H1 (cell line): ENCODE data around the gene CCDC73. TPM values are rescaled to one million over a fixed set of nuclear protein-coding genes. Genes with fewer than 3 reads are reported as not detected.

Source experiments
- CREB1 ChIP-seq: IDR thresholded peaks from 2 replicates; pipeline ENCODE4 v1.6.1; 2012; ENCODE audit warnings: inconsistent platforms
- TAF1 ChIP-seq: IDR thresholded peaks from 2 replicates; pipeline ENCODE4 v1.6.1; 2011; ENCODE audit warnings: mild to moderate bottlenecking, low read depth, low read length
- polyA plus RNA-seq, 7 experiments: library from polyadenylated mRNA; depleted of rRNA in 3 of 7; stranded (reverse) in 5 of 7; unstranded in 2 of 7; fragments of >200 nt in 5 of 7; fragments of 200-250 nt in 2 of 7; gene quantifications; 1 replicate in 5 of 7; 2 replicates in 1 of 7; 4 replicates in 1 of 7; pipeline versions ENCODE4 v1.2.1 to v1.2.3, GENCODE V29; 2011 to 2013; ENCODE audit warnings: missing spikeins in 2 of 7, mixed read lengths in 2 of 7
- total RNA-seq: library from RNA; stranded (reverse); fragmentation: NEBNext Ultra II Directional; extraction: Animal tissue kit (Norgen Biotek cat#: 25700); gene quantifications from 2 replicates; pipeline ENCODE4 v1.2.1, GENCODE V29; 2021
- TF ChIP-seq, protein P1 (sequence below): fragments of 300-600 bp; sonication (generic); IDR thresholded peaks from 2 replicates; pipeline ENCODE4 v1.7.1; 2012; ENCODE audit warnings: low read length, moderate library complexity, mild to moderate bottlenecking, inconsistent platforms; ENCODE audit not compliant: insufficient replicate concordance

Gene CCDC73
- total and polyA plus RNA-seq, 2 of the 8 experiments (the other 6 are each of a cell fraction or from before 2014, with no cell fraction given): not detected

DNA sequence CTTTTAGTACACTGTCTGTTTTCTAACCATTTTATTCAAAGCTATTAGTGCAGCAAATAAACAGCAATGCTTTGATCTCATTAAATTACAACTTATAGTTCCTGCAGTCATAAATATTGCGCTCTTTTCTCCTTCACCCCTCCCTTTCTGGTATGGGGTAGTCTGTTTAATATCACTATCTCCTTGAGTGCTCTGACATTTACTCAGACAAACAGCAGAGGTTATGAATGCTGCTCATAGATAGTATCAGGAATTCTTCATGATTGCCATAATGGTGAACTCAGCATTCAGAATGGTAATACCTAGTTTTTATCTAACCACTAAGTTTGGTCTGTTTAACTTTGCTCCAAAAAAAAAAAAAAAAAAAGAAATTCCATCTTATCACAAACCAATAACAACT, 123.4 kb downstream of the CCDC73 start (continued):
- TF ChIP-seq, protein P1, sequence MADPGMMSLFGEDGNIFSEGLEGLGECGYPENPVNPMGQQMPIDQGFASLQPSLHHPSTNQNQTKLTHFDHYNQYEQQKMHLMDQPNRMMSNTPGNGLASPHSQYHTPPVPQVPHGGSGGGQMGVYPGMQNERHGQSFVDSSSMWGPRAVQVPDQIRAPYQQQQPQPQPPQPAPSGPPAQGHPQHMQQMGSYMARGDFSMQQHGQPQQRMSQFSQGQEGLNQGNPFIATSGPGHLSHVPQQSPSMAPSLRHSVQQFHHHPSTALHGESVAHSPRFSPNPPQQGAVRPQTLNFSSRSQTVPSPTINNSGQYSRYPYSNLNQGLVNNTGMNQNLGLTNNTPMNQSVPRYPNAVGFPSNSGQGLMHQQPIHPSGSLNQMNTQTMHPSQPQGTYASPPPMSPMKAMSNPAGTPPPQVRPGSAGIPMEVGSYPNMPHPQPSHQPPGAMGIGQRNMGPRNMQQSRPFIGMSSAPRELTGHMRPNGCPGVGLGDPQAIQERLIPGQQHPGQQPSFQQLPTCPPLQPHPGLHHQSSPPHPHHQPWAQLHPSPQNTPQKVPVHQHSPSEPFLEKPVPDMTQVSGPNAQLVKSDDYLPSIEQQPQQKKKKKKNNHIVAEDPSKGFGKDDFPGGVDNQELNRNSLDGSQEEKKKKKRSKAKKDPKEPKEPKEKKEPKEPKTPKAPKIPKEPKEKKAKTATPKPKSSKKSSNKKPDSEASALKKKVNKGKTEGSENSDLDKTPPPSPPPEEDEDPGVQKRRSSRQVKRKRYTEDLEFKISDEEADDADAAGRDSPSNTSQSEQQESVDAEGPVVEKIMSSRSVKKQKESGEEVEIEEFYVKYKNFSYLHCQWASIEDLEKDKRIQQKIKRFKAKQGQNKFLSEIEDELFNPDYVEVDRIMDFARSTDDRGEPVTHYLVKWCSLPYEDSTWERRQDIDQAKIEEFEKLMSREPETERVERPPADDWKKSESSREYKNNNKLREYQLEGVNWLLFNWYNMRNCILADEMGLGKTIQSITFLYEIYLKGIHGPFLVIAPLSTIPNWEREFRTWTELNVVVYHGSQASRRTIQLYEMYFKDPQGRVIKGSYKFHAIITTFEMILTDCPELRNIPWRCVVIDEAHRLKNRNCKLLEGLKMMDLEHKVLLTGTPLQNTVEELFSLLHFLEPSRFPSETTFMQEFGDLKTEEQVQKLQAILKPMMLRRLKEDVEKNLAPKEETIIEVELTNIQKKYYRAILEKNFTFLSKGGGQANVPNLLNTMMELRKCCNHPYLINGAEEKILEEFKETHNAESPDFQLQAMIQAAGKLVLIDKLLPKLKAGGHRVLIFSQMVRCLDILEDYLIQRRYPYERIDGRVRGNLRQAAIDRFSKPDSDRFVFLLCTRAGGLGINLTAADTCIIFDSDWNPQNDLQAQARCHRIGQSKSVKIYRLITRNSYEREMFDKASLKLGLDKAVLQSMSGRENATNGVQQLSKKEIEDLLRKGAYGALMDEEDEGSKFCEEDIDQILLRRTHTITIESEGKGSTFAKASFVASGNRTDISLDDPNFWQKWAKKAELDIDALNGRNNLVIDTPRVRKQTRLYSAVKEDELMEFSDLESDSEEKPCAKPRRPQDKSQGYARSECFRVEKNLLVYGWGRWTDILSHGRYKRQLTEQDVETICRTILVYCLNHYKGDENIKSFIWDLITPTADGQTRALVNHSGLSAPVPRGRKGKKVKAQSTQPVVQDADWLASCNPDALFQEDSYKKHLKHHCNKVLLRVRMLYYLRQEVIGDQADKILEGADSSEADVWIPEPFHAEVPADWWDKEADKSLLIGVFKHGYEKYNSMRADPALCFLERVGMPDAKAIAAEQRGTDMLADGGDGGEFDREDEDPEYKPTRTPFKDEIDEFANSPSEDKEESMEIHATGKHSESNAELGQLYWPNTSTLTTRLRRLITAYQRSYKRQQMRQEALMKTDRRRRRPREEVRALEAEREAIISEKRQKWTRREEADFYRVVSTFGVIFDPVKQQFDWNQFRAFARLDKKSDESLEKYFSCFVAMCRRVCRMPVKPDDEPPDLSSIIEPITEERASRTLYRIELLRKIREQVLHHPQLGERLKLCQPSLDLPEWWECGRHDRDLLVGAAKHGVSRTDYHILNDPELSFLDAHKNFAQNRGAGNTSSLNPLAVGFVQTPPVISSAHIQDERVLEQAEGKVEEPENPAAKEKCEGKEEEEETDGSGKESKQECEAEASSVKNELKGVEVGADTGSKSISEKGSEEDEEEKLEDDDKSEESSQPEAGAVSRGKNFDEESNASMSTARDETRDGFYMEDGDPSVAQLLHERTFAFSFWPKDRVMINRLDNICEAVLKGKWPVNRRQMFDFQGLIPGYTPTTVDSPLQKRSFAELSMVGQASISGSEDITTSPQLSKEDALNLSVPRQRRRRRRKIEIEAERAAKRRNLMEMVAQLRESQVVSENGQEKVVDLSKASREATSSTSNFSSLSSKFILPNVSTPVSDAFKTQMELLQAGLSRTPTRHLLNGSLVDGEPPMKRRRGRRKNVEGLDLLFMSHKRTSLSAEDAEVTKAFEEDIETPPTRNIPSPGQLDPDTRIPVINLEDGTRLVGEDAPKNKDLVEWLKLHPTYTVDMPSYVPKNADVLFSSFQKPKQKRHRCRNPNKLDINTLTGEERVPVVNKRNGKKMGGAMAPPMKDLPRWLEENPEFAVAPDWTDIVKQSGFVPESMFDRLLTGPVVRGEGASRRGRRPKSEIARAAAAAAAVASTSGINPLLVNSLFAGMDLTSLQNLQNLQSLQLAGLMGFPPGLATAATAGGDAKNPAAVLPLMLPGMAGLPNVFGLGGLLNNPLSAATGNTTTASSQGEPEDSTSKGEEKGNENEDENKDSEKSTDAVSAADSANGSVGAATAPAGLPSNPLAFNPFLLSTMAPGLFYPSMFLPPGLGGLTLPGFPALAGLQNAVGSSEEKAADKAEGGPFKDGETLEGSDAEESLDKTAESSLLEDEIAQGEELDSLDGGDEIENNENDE: no peak
- TF ChIP-seq CREB1 (no peak), TAF1 (no peak)
